HepG2 (cell line): ENCODE results near the gene NYNRIN. TPM values are rescaled to one million over a fixed set of nuclear protein-coding genes. Genes with fewer than 3 reads are reported as not detected.

Source experiments
- E2F2 ChIP-seq: sonication (generic); formaldehyde crosslinking; IDR thresholded peaks from 2 replicates; pipeline ENCODE4 v1.4.0; 2020; ENCODE audit warnings: missing genetic modification reagents, borderline replicate concordance
- GFI1 ChIP-seq: sonication (generic); formaldehyde crosslinking; IDR thresholded peaks from 2 replicates; pipeline ENCODE4 v1.5.0; 2020; ENCODE audit warnings: missing genetic modification reagents, mild to moderate bottlenecking, borderline replicate concordance
- HBP1 ChIP-seq: IDR thresholded peaks from 2 replicates; pipeline ENCODE4 v1.6.1; 2016; ENCODE audit warnings: low read depth, control low read depth
- HIVEP1 ChIP-seq: sonication (generic); formaldehyde crosslinking; IDR thresholded peaks from 2 replicates; pipeline ENCODE4 v1.4.0; 2020; ENCODE audit warnings: mild to moderate bottlenecking, missing genetic modification reagents
- HMGXB4 ChIP-seq, 2 experiments: sonication (generic) in 1 of 2; formaldehyde crosslinking in 1 of 2; IDR thresholded peaks; 2 replicates each; pipeline versions ENCODE4 v1.4.0 to v1.6.1; 2018 to 2020; ENCODE audit warnings: missing genetic modification reagents in 2 of 2, borderline replicate concordance in 1 of 2, low read depth in 1 of 2, mild to moderate bottlenecking in 1 of 2, missing biosample characterization in 1 of 2
- HNF1A ChIP-seq, 2 experiments: sonication (generic) in 1 of 2; formaldehyde crosslinking in 1 of 2; IDR thresholded peaks; 2 replicates each; pipeline versions ENCODE4 v1.4.0 to v1.6.1; 2016 to 2020; ENCODE audit warnings: borderline replicate concordance in 1 of 2, low read depth in 1 of 2, mild to moderate bottlenecking in 1 of 2, missing genetic modification reagents in 1 of 2
- IKZF4 ChIP-seq: sonication (generic); formaldehyde crosslinking; IDR thresholded peaks from 2 replicates; pipeline ENCODE4 v1.5.1; 2020; ENCODE audit warnings: borderline replicate concordance, mild to moderate bottlenecking, low read depth, missing genetic modification reagents; ENCODE audit errors: not compliant biosample characterization
- JARID2 ChIP-seq: sonication (generic); formaldehyde crosslinking; IDR thresholded peaks from 2 replicates; pipeline ENCODE4 v1.8.1; 2023; ENCODE audit warnings: missing genetic modification reagents, inconsistent platforms; ENCODE audit not compliant: insufficient replicate concordance
- PITX1 ChIP-seq: sonication (generic); formaldehyde crosslinking; IDR thresholded peaks from 2 replicates; pipeline ENCODE4 v1.5.1; 2020; ENCODE audit warnings: mild to moderate bottlenecking, missing genetic modification reagents
- ZBTB2 ChIP-seq: sonication (generic); formaldehyde crosslinking; IDR thresholded peaks from 2 replicates; pipeline ENCODE4 v1.8.0; 2022; ENCODE audit warnings: low read depth, missing genetic modification reagents
- ZMYM2 ChIP-seq: sonication (generic); formaldehyde crosslinking; IDR thresholded peaks from 2 replicates; pipeline ENCODE4 v1.8.0; 2022; ENCODE audit warnings: mild to moderate bottlenecking, missing genetic modification reagents
- ZNF230 ChIP-seq: sonication (generic); formaldehyde crosslinking; IDR thresholded peaks from 2 replicates; pipeline ENCODE4 v1.4.0; 2020; ENCODE audit warnings: mild to moderate bottlenecking, missing genetic modification reagents
- ZNF430 ChIP-seq: sonication (generic); formaldehyde crosslinking; IDR thresholded peaks from 2 replicates; pipeline ENCODE4 v1.9.0; 2021; ENCODE audit warnings: mild to moderate bottlenecking, missing genetic modification reagents
- ZNF569 ChIP-seq: sonication (generic); formaldehyde crosslinking; IDR thresholded peaks from 2 replicates; pipeline ENCODE4 v1.5.0; 2020; ENCODE audit warnings: mild to moderate bottlenecking, missing genetic modification reagents, moderate library complexity, borderline replicate concordance
- ZNF782 ChIP-seq: sonication (generic); formaldehyde crosslinking; IDR thresholded peaks from 2 replicates; pipeline ENCODE4 v1.4.0; 2020; ENCODE audit warnings: missing genetic modification reagents, mild to moderate bottlenecking, borderline replicate concordance
- polyA plus RNA-seq, 8 experiments: library from polyadenylated mRNA; depleted of rRNA in 3 of 8; stranded (reverse) in 7 of 8; unstranded in 1 of 8; fragments of >200 nt; fragmentation: Illumina TruSeq in 4 of 8; extraction: Trizol in 4 of 8; gene quantifications; 2 replicates each; pipeline versions ENCODE4 v1.2.1 to v1.2.3, GENCODE V29; 2011 to 2016; ENCODE audit warnings: low read depth in 4 of 8, missing spikeins in 1 of 8, mixed read lengths in 1 of 8; ENCODE audit not compliant: insufficient read depth in 1 of 8
- total RNA-seq, 5 experiments: library from RNA; depleted of rRNA; stranded (reverse); fragments of >200 nt; fragmentation: Illumina TruSeq; extraction: Trizol; gene quantifications; 2 replicates each; pipeline ENCODE4 v1.2.3, GENCODE V29; 2016; ENCODE audit warnings: low read depth in 1 of 5

Gene NYNRIN
- total and polyA plus RNA-seq, 2 of the 13 experiments (the other 11 are each of a cell fraction or from before 2014, with no cell fraction given) = 0.63 to 1.1 TPM

- TF ChIP-seq ZNF782 (CRISPR knock-in tag) (peak; percentile 65; the same call in 1 of the 2 replicates), ZMYM2 (CRISPR knock-in tag) (no peak), E2F2 (0 out of 2 replicates have a peak, but pooled peaks have one; percentile 57), ZNF230 (CRISPR knock-in tag) (0 out of 2 replicates have a peak, but pooled peaks have one; percentile 52), PITX1 (peak; percentile 58; the same call in 1 of the 2 replicates), HMGXB4 (CRISPR knock-in tag; IDR thresholded peaks at IDR 0.05; ENCODE audit: borderline replicate concordance in 1 of 2, low read depth in 1 of 2) (peak; percentile 4 to 37; a peak in 2 of 4 replicates), IKZF4 (peak; percentile 10), ZNF569 (no peak), JARID2 (CRISPR knock-in tag) (no peak), HBP1 (peak; percentile 80; the same call in 1 of the 2 replicates), ZNF430 (CRISPR knock-in tag) (peak; percentile 54; the same call in 1 of the 2 replicates), HIVEP1 (CRISPR knock-in tag) (peak; percentile 84), HNF1A (IDR thresholded peaks at IDR 0.05; ENCODE audit: low read depth) (no peak), HNF1A (CRISPR knock-in tag; IDR thresholded peaks at IDR 0.05; ENCODE audit: borderline replicate concordance) (0 out of 2 replicates have a peak, but pooled peaks have one; percentile 49), GFI1 (CRISPR knock-in tag) (no peak), ZBTB2 (CRISPR knock-in tag) (no peak)
Observed at GRCh38 chr14:24430682-24431568, 32.1 kb downstream of the NYNRIN start (continued).
